Sigmoid colon (tissue), 7 donors: ENCODE measurements around the gene PRSS38. TPM values are rescaled to one million over a fixed set of nuclear protein-coding genes. Genes with fewer than 3 reads are reported as not detected.

Experiments used
- DNase-seq: peaks from one replicate; pipeline ENCODE4 v3.0.0-alpha.2; 2019
- H3K27ac ChIP-seq, 4 donors: fragments of 200-600 bp; sonication (generic); one replicate each; pipeline ENCODE4 v1.5.1; 2016 to 2019; ENCODE audit warnings: mild to moderate bottlenecking in 1 of 4
- H3K27me3 ChIP-seq, 3 donors: fragments of 200-600 bp; sonication (generic); one replicate each; pipeline ENCODE4 v1.5.1; 2019; ENCODE audit warnings: mild to moderate bottlenecking in 1 of 3
- H3K36me3 ChIP-seq, 4 donors: fragments of 200-600 bp; sonication (generic); one replicate each; pipeline ENCODE4 v1.5.1; 2016 to 2019
- H3K4me1 ChIP-seq, 4 donors: fragments of 200-600 bp; sonication (generic); one replicate each; pipeline ENCODE4 v1.5.1; 2017 to 2019
- H3K4me3 ChIP-seq, 4 donors: fragments of 200-600 bp; sonication (generic); one replicate each; pipeline ENCODE4 v1.5.1; 2017 to 2019; ENCODE audit warnings: mild to moderate bottlenecking in 2 of 4, moderate library complexity in 1 of 4
- H3K9me3 ChIP-seq, 4 donors: fragments of 200-600 bp in 3 of 4; sonication (generic) in 3 of 4; one replicate each; pipeline versions ENCODE4 v1.5.1 to v1.6.1; 2013 to 2019
- CTCF ChIP-seq, 4 experiments: fragments of 450-650 bp in 3 of 4; fragments of 200-600 bp in 1 of 4; IDR thresholded peaks; one replicate each; pipeline ENCODE4 v1.5.1; 2016 to 2019; ENCODE audit warnings: antibody characterized with exemption in 4 of 4, mild to moderate bottlenecking in 3 of 4, moderate library complexity in 2 of 4
- EP300 ChIP-seq, 4 donors: sonication (generic); formaldehyde crosslinking; IDR thresholded peaks; one replicate each; pipeline ENCODE4 v1.6.1; 2017; ENCODE audit warnings: antibody characterized with exemption in 4 of 4
- POLR2A ChIP-seq, 2 donors: fragments of 450-650 bp; IDR thresholded peaks; one replicate each; pipeline ENCODE4 v1.6.1; 2016; ENCODE audit warnings: antibody characterized with exemption in 2 of 2, mild to moderate bottlenecking in 2 of 2, moderate library complexity in 2 of 2
- POLR2AphosphoS5 ChIP-seq, 4 donors: sonication (generic); formaldehyde crosslinking; IDR thresholded peaks; one replicate each; pipeline ENCODE4 v1.6.1; 2017; ENCODE audit warnings: antibody characterized with exemption in 4 of 4
- WGBS, 2 donors: extraction: QIAGEN DNeasy Blood & Tissue Kit; methylation state at CpG; one replicate each; pipeline ENCODE4 v1.1.7; 2013; 5-methylcytosine and 5-hydroxymethylcytosine counted together
- intact Hi-C: fragments of 100-400 bp; cut with DNase I; formaldehyde crosslinking; loops from one replicate; pipeline ENCODE4 v1.15.1; 2023
- polyA plus RNA-seq, 3 donors: library from polyadenylated mRNA; stranded (reverse); fragments of 200-250 nt; gene quantifications; one replicate each; pipeline ENCODE4 v1.2.3, GENCODE V29; 2013
- total RNA-seq, 4 donors: library from RNA; depleted of rRNA; stranded (reverse); fragments of >200 nt; gene quantifications; one replicate each; pipeline ENCODE4 v1.1.0, GENCODE V29; 2016
- donor health status: healthy with polysubstance abuse.
- donor health status: Bipolar disorder and iron deficiency.
- donor health status: healthy.

PRSS38 gene
- total and polyA plus RNA-seq, 7 donors = not detected

- peaks cover 12 to 34% (median 14%) of the 10 kb centered on the region in 4 donors for H3K36me3 ChIP-seq
- WGBS, 2 donors = 94 to 96% methylated on average over 8 of the region's 8 CpGs
Observed at GRCh38 chr1:227771326-227771725, 44.1 kb upstream of the PRSS38 start.

GRCh38 chr1:227771771-227772170 is 43.7 kb upstream of the PRSS38 start:
- intact Hi-C loops = no loop called here
- no peak overlapping the region for H3K27ac ChIP-seq
- H3K4me3 ChIP-seq = no peak overlapping the region
- WGBS, 2 donors = 97 to 98% methylated on average over 7 of the region's 7 CpGs
- DNase-seq = no peak
- H3K36me3 ChIP-seq = peaks cover 12 to 31% (median 14%) of the 10 kb centered on the region in 4 donors
- H3K9me3 ChIP-seq = no peaks in the 10 kb centered on the region
- H3K27me3 ChIP-seq = no peaks in the 10 kb centered on the region
- peaks cover 0 to 30% (median 24%) of the 10 kb centered on the region in 4 donors for H3K4me1 ChIP-seq
- TF ChIP-seq CTCF (IDR thresholded peaks at IDR 0.05) = no peak
- TF ChIP-seq POLR2A (IDR thresholded peaks at IDR 0.05) = no peak
- TF ChIP-seq POLR2AphosphoS5 (IDR thresholded peaks at IDR 0.05) = no peak
- no peak for TF ChIP-seq EP300 (IDR thresholded peaks at IDR 0.05)

More at GRCh38 chr1:227771326-227771725, 44.1 kb upstream of the PRSS38 start:
- H3K9me3 ChIP-seq = no peaks in the 10 kb centered on the region
- H3K4me3 ChIP-seq = no peak overlapping the region
- no peaks in the 10 kb centered on the region for H3K27me3 ChIP-seq
- TF ChIP-seq CTCF (IDR thresholded peaks at IDR 0.05) = no peak
- TF ChIP-seq POLR2A (IDR thresholded peaks at IDR 0.05) = no peak
- TF ChIP-seq POLR2AphosphoS5 (IDR thresholded peaks at IDR 0.05) = no peak
- no peak for TF ChIP-seq EP300 (IDR thresholded peaks at IDR 0.05)
- intact Hi-C loops = no loop called here
- DNase-seq = no peak
- H3K4me1 ChIP-seq = peaks cover 0 to 26% (median 22%) of the 10 kb centered on the region in 4 donors
- H3K27ac ChIP-seq = no peak overlapping the region

GRCh38 chr1:227773558-227773957 is 41.9 kb upstream of the PRSS38 start:
- WGBS, 2 donors = 92% methylated on average over 15 of the region's 15 CpGs
- Histone ChIP-seq H3K27ac (no peak overlapping the region), H3K27me3 (no peaks in the 10 kb centered on the region), H3K4me3 (no peak overlapping the region), H3K4me1 (peaks cover 0 to 35% (median 26%) of the 10 kb centered on the region in 4 donors), H3K36me3 (peaks cover 0 to 13% (median 4%) of the 10 kb centered on the region in 4 donors), H3K9me3 (no peaks in the 10 kb centered on the region)
- TF ChIP-seq CTCF (IDR thresholded peaks at IDR 0.05) (no peak), EP300 (IDR thresholded peaks at IDR 0.05) (no peak), POLR2AphosphoS5 (IDR thresholded peaks at IDR 0.05) (no peak), POLR2A (IDR thresholded peaks at IDR 0.05) (no peak)
- intact Hi-C loops = no loop called here
- DNase-seq = no peak

- intact Hi-C loops = no loop called here
- no peak for TF ChIP-seq POLR2AphosphoS5 (IDR thresholded peaks at IDR 0.05)
- TF ChIP-seq POLR2A (IDR thresholded peaks at IDR 0.05) = no peak
- no peak for TF ChIP-seq CTCF (IDR thresholded peaks at IDR 0.05)
- no peak for TF ChIP-seq EP300 (IDR thresholded peaks at IDR 0.05)
- peaks cover 0 to 41% (median 29%) of the 10 kb centered on the region in 4 donors for H3K4me1 ChIP-seq
- no peak for DNase-seq
- no peak overlapping the region for H3K4me3 ChIP-seq
- 80 to 90% methylated on average over 13 of the region's 13 CpGs for WGBS, 2 donors
- H3K27me3 ChIP-seq = no peaks in the 10 kb centered on the region
- peak overlapping the region in 2 of 4 donors; percentile 68 to 83 for H3K27ac ChIP-seq
- no peaks in the 10 kb centered on the region for H3K9me3 ChIP-seq
- peaks cover 0 to 7% (median 1%) of the 10 kb centered on the region in 4 donors for H3K36me3 ChIP-seq
Observed at GRCh38 chr1:227774051-227774731, 41.3 kb upstream of the PRSS38 start.
